Measurements from ENCODE around the gene STK38L. TPM values are rescaled to one million over a fixed set of nuclear protein-coding genes. Genes with fewer than 3 reads are reported as not detected.

STK38L gene
- total and polyA plus RNA-seq, 10 of the 15 experiments (the other 5 are each of a cell fraction or from before 2014, with no cell fraction given) = 43.0 to 154 (median 115) TPM

GRCh38 chr12:27367078-27367477 lies 123.0 kb downstream of the STK38L start:
- no peaks in the 10 kb centered on the region; the same call in 1 of the 3 replicates for H3K9me3 ChIP-seq (replicated peaks; ENCODE audit: control insufficient read depth, insufficient read depth, low read length)
- H3K4me1 ChIP-seq (ENCODE audit: control insufficient read depth, insufficient read depth, low read length) = no peaks in the 10 kb centered on the region
- DNase-seq (ENCODE audit: low read depth, low spot score) (no peak), FAIRE-seq (no peak), ATAC-seq (no peak)
- no peak overlapping the region for H3K9ac ChIP-seq (ENCODE audit: control insufficient read depth, insufficient read depth, low read length)
- CTCF ChIA-PET = interaction anchor here (1.0 to 1.4 kb wide), 2 partner anchors 15 to 43 kb away, joined by 3 read pairs; no protein-coding TSS in a partner anchor
- H3K36me3 ChIP-seq (ENCODE audit: control insufficient read depth in 2 of 2, insufficient read depth in 2 of 2, low read length in 1 of 2) = peaks cover 2 to 9% of the 10 kb centered on the region in 2 experiments; a peak in 3 of 4 replicates
- no peaks in the 10 kb centered on the region for H3K27me3 ChIP-seq (replicated peaks in 1 of 2; ENCODE audit: control insufficient read depth in 2 of 2, insufficient read depth in 2 of 2, low read length in 1 of 2)
- intact Hi-C loops (cut with micrococcal nuclease; ENCODE audit: unreplicated experiment) = no loop called here
- RAD21 ChIA-PET (ENCODE audit: unreplicated experiment) = no interaction called here
- 83% methylated on average over 6 of the region's 6 CpGs for WGBS (ENCODE audit: insufficient coverage, insufficient replicate concordance, low lambda C conversion rate, missing lambda C conversion rate)
- in situ Hi-C loops (cut with MboI) = no loop called here
- H3K27ac ChIP-seq (ENCODE audit: control insufficient read depth, insufficient read depth) = no peak overlapping the region
- TF ChIP-seq BHLHE40 (IDR thresholded peaks at IDR 0.05; ENCODE audit: borderline replicate concordance in 1 of 2, low read depth in 2 of 2, low read length in 1 of 2) = no peak
- peaks cover 14% of the 10 kb centered on the region for H3K79me2 ChIP-seq (ENCODE audit: control insufficient read depth, insufficient read depth, low read length)
- no TSS peak for BruUV-seq (replicated peaks)
- no peak overlapping the region for H2AFZ ChIP-seq (ENCODE audit: control insufficient read depth, low read depth, low read length)
- no peak overlapping the region for H3K4me2 ChIP-seq (ENCODE audit: control insufficient read depth, insufficient read depth)
- H4K20me1 ChIP-seq (ENCODE audit: control insufficient read depth, insufficient read depth) = no peaks in the 10 kb centered on the region
- POLR2A ChIA-PET = no interaction called here
- no peak overlapping the region for H3K4me3 ChIP-seq
- SMC1A ChIA-PET (ENCODE audit: uncharacterized antibody, unreplicated experiment) = interaction anchor here (1.3 to 1.8 kb wide), 3 partner anchors 18 to 29 kb away, joined by 3 to 7 read pairs (median 4); no protein-coding TSS in a partner anchor

Other genes with a start within 250 kb of the STK38L start
- 81.2 and 82.6 TPM in 2 replicates for gene TM7SF3, start 229.9 kb upstream of the STK38L start, total RNA-seq (2014; rRNA removed)
- 57.3 and 60.9 TPM in 2 replicates for gene TM7SF3, start 229.9 kb upstream of the STK38L start, total RNA-seq (2014; rRNA removed; fragmentation: Illumina TruSeq; extraction: Trizol)
- 53.5 and 53.7 TPM in 2 replicates for gene TM7SF3, start 229.9 kb upstream of the STK38L start, total RNA-seq (2021)
- 336 and 341 TPM in 2 replicates for gene TM7SF3, start 229.9 kb upstream of the STK38L start, polyA plus RNA-seq (2011; rRNA removed)
- gene TM7SF3, start 229.9 kb upstream of the STK38L start, polyA plus RNA-seq (2014; fragmentation: Illumina TruSeq; extraction: Trizol) = 94.2 and 125 TPM in 2 replicates
- 10 to 100 TPM; 31.4 to 34.1 TPM for gene TM7SF3, start 229.9 kb upstream of the STK38L start, polyA plus RNA-seq (2014; fragmentation: Nextera tagmentation; extraction: Ambion mirVana)
- gene TM7SF3, start 229.9 kb upstream of the STK38L start, polyA plus RNA-seq (2014; rRNA removed) = 61.8 and 68.3 TPM in 2 replicates
- 100 to 1,000 TPM; 121 to 129 TPM for gene TM7SF3, start 229.9 kb upstream of the STK38L start, polyA plus RNA-seq (2016; fragmentation: Nextera tagmentation; extraction: Ambion mirVana)
- 32.8 and 33.9 TPM in 2 replicates for gene MED21, start 221.7 kb upstream of the STK38L start, total RNA-seq (2014; rRNA removed)
- gene MED21, start 221.7 kb upstream of the STK38L start, total RNA-seq (2014; rRNA removed; fragmentation: Illumina TruSeq; extraction: Trizol) = 38.6 and 41.9 TPM in 2 replicates
- 25.5 and 29.1 TPM in 2 replicates for gene MED21, start 221.7 kb upstream of the STK38L start, total RNA-seq (2021)
- 72.7 and 83.6 TPM in 2 replicates for gene MED21, start 221.7 kb upstream of the STK38L start, polyA plus RNA-seq (2011; rRNA removed)
- gene MED21, start 221.7 kb upstream of the STK38L start, polyA plus RNA-seq (2014; fragmentation: Illumina TruSeq; extraction: Trizol) = 33.9 and 34.7 TPM in 2 replicates
- gene MED21, start 221.7 kb upstream of the STK38L start, polyA plus RNA-seq (2014; fragmentation: Nextera tagmentation; extraction: Ambion mirVana) = 10 to 100 TPM; 42.6 to 56.0 TPM
- 22.4 and 28.5 TPM in 2 replicates for gene MED21, start 221.7 kb upstream of the STK38L start, polyA plus RNA-seq (2014; rRNA removed)
- 10 to 100 TPM; 57.0 to 59.0 TPM for gene MED21, start 221.7 kb upstream of the STK38L start, polyA plus RNA-seq (2016; fragmentation: Nextera tagmentation; extraction: Ambion mirVana)
- not detected in 2 replicates for gene C12orf71, start 161.7 kb upstream of the STK38L start, total RNA-seq (2014; rRNA removed)
- gene C12orf71, start 161.7 kb upstream of the STK38L start, total RNA-seq (2014; rRNA removed; fragmentation: Illumina TruSeq; extraction: Trizol) = not detected in 2 replicates
- not detected in 2 replicates for gene C12orf71, start 161.7 kb upstream of the STK38L start, total RNA-seq (2021)
- not detected in 2 replicates for gene C12orf71, start 161.7 kb upstream of the STK38L start, polyA plus RNA-seq (2011; rRNA removed)
- gene C12orf71, start 161.7 kb upstream of the STK38L start, polyA plus RNA-seq (2014; fragmentation: Illumina TruSeq; extraction: Trizol) = not detected in 2 replicates
- under 1 TPM in 1 of 2 experiments, not detected in 1; 0.05 TPM for gene C12orf71, start 161.7 kb upstream of the STK38L start, polyA plus RNA-seq (2014; fragmentation: Nextera tagmentation; extraction: Ambion mirVana)
- gene C12orf71, start 161.7 kb upstream of the STK38L start, polyA plus RNA-seq (2014; rRNA removed) = not detected in 2 replicates
- gene C12orf71, start 161.7 kb upstream of the STK38L start, polyA plus RNA-seq (2016; fragmentation: Nextera tagmentation; extraction: Ambion mirVana) = not detected
- 37.2 and 40.4 TPM in 2 replicates for gene BMAL2, start 88.5 kb downstream of the STK38L start, total RNA-seq (2014; rRNA removed)
- gene BMAL2, start 88.5 kb downstream of the STK38L start, total RNA-seq (2014; rRNA removed; fragmentation: Illumina TruSeq; extraction: Trizol) = 53.6 TPM in 2 replicates
- gene BMAL2, start 88.5 kb downstream of the STK38L start, total RNA-seq (2021) = 47.2 and 51.7 TPM in 2 replicates
- 48.0 and 80.9 TPM in 2 replicates for gene BMAL2, start 88.5 kb downstream of the STK38L start, polyA plus RNA-seq (2011; rRNA removed)
- gene BMAL2, start 88.5 kb downstream of the STK38L start, polyA plus RNA-seq (2014; fragmentation: Illumina TruSeq; extraction: Trizol) = 33.9 and 41.1 TPM in 2 replicates
- 10 to 100 TPM in 1 of 2 experiments, 1 to 10 TPM in 1; 7.9 to 13.1 TPM for gene BMAL2, start 88.5 kb downstream of the STK38L start, polyA plus RNA-seq (2014; fragmentation: Nextera tagmentation; extraction: Ambion mirVana)
- 19.2 and 25.2 TPM in 2 replicates for gene BMAL2, start 88.5 kb downstream of the STK38L start, polyA plus RNA-seq (2014; rRNA removed)
- 10 to 100 TPM; 17.6 to 38.1 TPM for gene BMAL2, start 88.5 kb downstream of the STK38L start, polyA plus RNA-seq (2016; fragmentation: Nextera tagmentation; extraction: Ambion mirVana)
- gene SMCO2, start 202.4 kb downstream of the STK38L start, total RNA-seq (2014; rRNA removed) = 0.56 and 4.7 TPM in 2 replicates
- 1.1 and 2.1 TPM in 2 replicates for gene SMCO2, start 202.4 kb downstream of the STK38L start, total RNA-seq (2014; rRNA removed; fragmentation: Illumina TruSeq; extraction: Trizol)
- gene SMCO2, start 202.4 kb downstream of the STK38L start, total RNA-seq (2021) = 0.27 and 1.0 TPM in 2 replicates
- 2.3 and 3.2 TPM in 2 replicates for gene SMCO2, start 202.4 kb downstream of the STK38L start, polyA plus RNA-seq (2011; rRNA removed)
- 0.50 and 1.3 TPM in 2 replicates for gene SMCO2, start 202.4 kb downstream of the STK38L start, polyA plus RNA-seq (2014; fragmentation: Illumina TruSeq; extraction: Trizol)
- gene SMCO2, start 202.4 kb downstream of the STK38L start, polyA plus RNA-seq (2014; fragmentation: Nextera tagmentation; extraction: Ambion mirVana) = under 1 TPM; 0.51 to 0.77 TPM
- 0.65 and 0.78 TPM in 2 replicates for gene SMCO2, start 202.4 kb downstream of the STK38L start, polyA plus RNA-seq (2014; rRNA removed)
- gene SMCO2, start 202.4 kb downstream of the STK38L start, polyA plus RNA-seq (2016; fragmentation: Nextera tagmentation; extraction: Ambion mirVana) = under 1 TPM; 0.11 to 0.23 TPM

Data from GM12878 (cell line).